ENCODE data around the gene CNTNAP2.

CNTNAP2 gene

DNA sequence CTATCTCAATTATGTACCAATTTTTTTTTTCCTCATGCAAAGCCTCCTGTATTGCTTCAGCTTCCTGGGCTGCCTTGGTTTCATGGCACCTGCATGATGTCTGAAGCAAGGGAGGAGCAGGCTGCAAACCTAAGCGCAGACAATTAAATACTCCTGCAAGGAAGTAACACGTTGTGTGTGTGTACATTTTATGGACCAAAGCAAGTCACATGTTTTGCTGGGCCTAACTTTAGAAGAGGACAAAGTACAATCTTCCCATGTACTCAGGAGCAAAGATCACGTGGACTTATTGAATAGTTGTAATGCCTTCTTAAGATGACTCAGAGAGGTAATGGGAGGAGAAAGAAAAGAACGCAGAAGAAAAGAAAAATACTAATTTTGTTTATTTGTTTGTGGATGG, 1530.0 kb downstream of the CNTNAP2 start:
- TF ChIP-seq CTCF (conservative IDR thresholded peaks at IDR 0.05; ENCODE audit: low read depth, low read length), result no peak
- Histone ChIP-seq H3K9ac (no peak overlapping the region), H3K4me3 (IDR thresholded peaks at IDR 0.05; ENCODE audit: insufficient read depth, low read depth, low read length) (no peak overlapping the region), H3K27ac (no peak overlapping the region), H3K36me3 (ENCODE audit: insufficient read depth) (no peaks in the 10 kb centered on the region), H4K20me1 (ENCODE audit: insufficient read depth) (no peaks in the 10 kb centered on the region), H3K4me1 (ENCODE audit: low read depth, poor library complexity, severe bottlenecking) (no peaks in the 10 kb centered on the region), H3K27me3 (ENCODE audit: insufficient read depth, low read depth) (no peaks in the 10 kb centered on the region), H3K79me2 (ENCODE audit: insufficient read depth, low read depth) (no peaks in the 10 kb centered on the region), H2AFZ (ENCODE audit: low read depth) (no peak overlapping the region), H3K4me2 (no peak overlapping the region)

- Histone ChIP-seq H3K4me3 (IDR thresholded peaks at IDR 0.05; ENCODE audit: insufficient read depth, low read depth, low read length) (no peak overlapping the region), H3K79me2 (ENCODE audit: insufficient read depth, low read depth) (no peaks in the 10 kb centered on the region), H3K36me3 (ENCODE audit: insufficient read depth) (no peaks in the 10 kb centered on the region), H3K27me3 (ENCODE audit: insufficient read depth, low read depth) (no peaks in the 10 kb centered on the region), H3K4me1 (ENCODE audit: low read depth, poor library complexity, severe bottlenecking) (no peaks in the 10 kb centered on the region), H3K4me2 (no peak overlapping the region), H2AFZ (ENCODE audit: low read depth) (no peak overlapping the region), H4K20me1 (ENCODE audit: insufficient read depth) (no peaks in the 10 kb centered on the region), H3K27ac (no peak overlapping the region), H3K9ac (no peak overlapping the region)
- TF ChIP-seq CTCF (conservative IDR thresholded peaks at IDR 0.05; ENCODE audit: low read depth, low read length), result no peak
Observed at GRCh38 chr7:147650991-147651390, 1534.4 kb downstream of the CNTNAP2 start.

DNA sequence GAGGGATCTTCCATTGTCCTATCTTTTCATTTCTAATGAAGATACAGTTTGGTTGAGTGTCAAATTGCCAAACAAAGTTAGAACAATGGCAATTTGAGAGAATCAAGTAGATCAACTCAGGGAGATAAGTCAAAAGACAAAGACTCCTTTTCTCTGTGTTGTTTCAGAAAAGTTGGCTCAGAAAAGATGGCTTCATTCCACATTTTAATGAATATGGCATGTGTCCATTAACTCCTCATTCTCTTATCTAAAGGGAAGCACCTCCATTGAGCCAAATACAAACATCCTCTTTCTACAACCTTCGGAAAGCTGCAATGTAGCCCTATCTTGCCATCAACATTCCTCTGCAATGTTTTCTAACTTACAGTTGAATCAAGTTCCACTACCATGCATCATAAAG, 1535.0 kb downstream of the CNTNAP2 start:
- H3K27me3 ChIP-seq (ENCODE audit: insufficient read depth, low read depth), result no peaks in the 10 kb centered on the region
- H3K4me3 ChIP-seq (IDR thresholded peaks at IDR 0.05; ENCODE audit: insufficient read depth, low read depth, low read length), result no peak overlapping the region
- H3K79me2 ChIP-seq (ENCODE audit: insufficient read depth, low read depth), result no peaks in the 10 kb centered on the region
- no peak for TF ChIP-seq CTCF (conservative IDR thresholded peaks at IDR 0.05; ENCODE audit: low read depth, low read length)
- H2AFZ ChIP-seq (ENCODE audit: low read depth), result no peak overlapping the region
- H3K9ac ChIP-seq, result no peak overlapping the region
- H3K27ac ChIP-seq, result no peak overlapping the region
- H3K4me2 ChIP-seq, result no peak overlapping the region
- H3K4me1 ChIP-seq (ENCODE audit: low read depth, poor library complexity, severe bottlenecking), result no peaks in the 10 kb centered on the region
- no peaks in the 10 kb centered on the region for H4K20me1 ChIP-seq (ENCODE audit: insufficient read depth)
- no peaks in the 10 kb centered on the region for H3K36me3 ChIP-seq (ENCODE audit: insufficient read depth)

- no peak for TF ChIP-seq CTCF (conservative IDR thresholded peaks at IDR 0.05; ENCODE audit: low read depth, low read length)
- Histone ChIP-seq H3K27ac (no peak overlapping the region), H3K4me1 (ENCODE audit: low read depth, poor library complexity, severe bottlenecking) (no peaks in the 10 kb centered on the region), H3K79me2 (ENCODE audit: insufficient read depth, low read depth) (no peaks in the 10 kb centered on the region), H3K4me3 (IDR thresholded peaks at IDR 0.05; ENCODE audit: insufficient read depth, low read depth, low read length) (no peak overlapping the region), H3K9ac (no peak overlapping the region), H3K36me3 (ENCODE audit: insufficient read depth) (no peaks in the 10 kb centered on the region), H2AFZ (ENCODE audit: low read depth) (no peak overlapping the region), H3K27me3 (ENCODE audit: insufficient read depth, low read depth) (no peaks in the 10 kb centered on the region), H3K4me2 (no peak overlapping the region), H4K20me1 (ENCODE audit: insufficient read depth) (no peaks in the 10 kb centered on the region)
Observed at GRCh38 chr7:147653456-147653855, 1536.9 kb downstream of the CNTNAP2 start.

All from KMS-11 (cell line).